Measurements from ENCODE around the gene DYRK3.

- TF ChIP-seq CTCF (IDR thresholded peaks at IDR 0.05; ENCODE audit: borderline replicate concordance, extremely low read depth, low read length, poor library complexity, severe bottlenecking) (no peak), EZH2 (IDR thresholded peaks at IDR 0.05; ENCODE audit: borderline replicate concordance, low read depth, low read length, severe bottlenecking) (no peak)
These were observed 39.6 kb upstream of the DYRK3 start for GRCh38 chr1:206595581-206596318.

All from DND-41 (cell line).